HTR-8/SVneo (cell line): ENCODE data around the gene TMEM42.

ENCODE experiments used
- DNase-seq: peaks from one replicate; pipeline ENCODE4 v3.0.0; 2011; ENCODE audit warnings: low spot score, mixed read lengths; ENCODE audit not compliant: insufficient read length
- FAIRE-seq: peaks from 2 replicates; lab custom pipeline; 2011; peaks lifted over from hg19 to GRCh38; lab: Jason Lieb, UNC

TMEM42 gene

DNA sequence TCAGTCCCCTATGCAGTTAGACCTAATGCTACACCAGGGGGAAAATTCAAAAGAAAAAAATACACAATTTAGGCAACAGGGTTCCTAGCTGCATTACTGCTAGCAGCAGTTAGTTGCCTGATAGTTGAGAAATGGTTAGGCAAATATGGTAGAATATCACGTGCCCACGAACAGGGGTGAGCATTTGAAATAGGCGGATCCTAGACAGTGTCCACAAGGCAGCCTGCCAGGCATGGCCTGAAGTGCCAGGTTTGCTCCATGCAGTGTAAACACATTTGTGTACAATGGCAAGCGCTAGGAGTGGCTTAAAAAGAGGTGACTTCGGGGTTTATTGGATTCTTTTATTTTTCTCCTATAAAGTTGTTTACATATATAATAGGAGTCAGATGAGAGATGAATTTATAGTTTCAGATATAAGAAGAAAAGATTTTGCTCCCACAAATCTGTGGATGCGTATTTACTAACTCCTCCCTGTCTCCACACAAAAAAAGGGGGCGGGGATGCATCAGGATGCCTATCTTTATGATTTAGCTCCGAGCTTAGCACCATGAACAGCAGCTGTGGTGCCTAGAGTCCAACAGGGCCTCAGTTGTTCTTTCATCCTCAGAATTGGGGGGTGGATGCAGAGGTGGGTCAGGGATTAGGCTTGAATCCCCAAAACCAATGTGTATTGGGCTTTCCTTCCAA lies 8.8 kb downstream of the TMEM42 start:
- DNase-seq: no peak
- FAIRE-seq: no peak

DNA sequence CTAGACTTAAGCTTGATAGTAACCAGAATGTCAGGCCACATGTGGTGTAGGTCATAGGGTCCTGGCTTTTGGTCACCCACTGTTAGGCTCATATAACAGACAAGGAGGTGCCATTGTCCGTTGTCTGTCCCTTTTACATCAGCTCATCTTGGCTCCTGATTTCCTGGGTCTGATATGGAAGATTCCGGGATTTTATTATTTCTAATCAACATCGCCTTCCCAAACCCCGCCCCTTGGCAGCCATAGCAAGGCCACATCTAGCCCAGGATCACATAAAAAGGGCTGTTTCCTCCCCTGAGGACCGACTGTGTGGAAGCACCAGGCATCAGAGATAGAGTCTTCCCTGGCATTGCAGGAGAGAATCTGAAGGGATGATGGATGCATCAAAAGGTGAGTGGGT lies 12.6 kb downstream of the TMEM42 start, which contains the start of gene TGM4:
Gene TGM4 (plus strand): TSS at position 301 of the 400 bp plus-strand sequence. CDS start 71 bp downstream, at position 372.
- FAIRE-seq (no peak), DNase-seq (no peak)

DNA sequence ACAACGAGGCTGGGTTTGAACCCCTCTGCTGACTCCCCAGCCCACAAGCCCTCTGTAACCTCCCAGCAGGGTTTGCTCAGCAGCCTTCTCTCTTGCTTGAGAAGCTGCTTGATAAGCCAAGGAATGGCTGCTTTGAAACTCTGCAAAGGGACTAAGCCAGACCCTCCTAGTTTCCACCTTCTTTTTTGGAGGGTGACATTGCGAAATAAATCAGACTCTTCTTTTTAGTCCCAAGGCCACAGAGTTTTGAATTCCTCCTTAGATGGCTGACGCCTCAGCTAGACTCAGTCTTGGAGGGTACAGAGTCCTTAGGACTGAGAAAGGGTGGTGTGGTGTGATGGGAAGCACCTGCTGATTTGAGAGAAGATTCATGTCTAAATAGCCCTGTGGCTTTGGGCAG lies 13.9 kb downstream of the TMEM42 start:
- no peak for DNase-seq
- FAIRE-seq: no peak

DNA sequence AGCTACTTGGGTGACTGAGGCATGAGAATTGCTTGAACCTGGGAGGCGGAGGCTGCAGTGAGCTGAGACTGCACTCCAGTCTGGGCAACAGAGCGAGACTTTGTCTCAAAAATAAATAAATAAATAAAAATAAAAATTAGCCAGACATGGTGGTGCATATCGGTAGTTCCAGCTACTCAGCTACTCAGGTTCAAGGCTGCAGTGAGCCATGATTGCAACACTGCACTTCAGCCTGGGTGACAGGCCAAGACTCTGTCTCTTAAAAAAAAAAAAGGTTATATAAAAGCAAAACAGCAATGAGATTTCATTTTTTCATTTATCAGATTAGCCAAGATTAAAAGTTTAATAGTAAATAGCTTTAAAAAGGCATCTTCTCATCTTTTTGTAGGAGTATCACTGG lies 15.6 kb downstream of the TMEM42 start:
- FAIRE-seq: no peak
- no peak for DNase-seq

DNA sequence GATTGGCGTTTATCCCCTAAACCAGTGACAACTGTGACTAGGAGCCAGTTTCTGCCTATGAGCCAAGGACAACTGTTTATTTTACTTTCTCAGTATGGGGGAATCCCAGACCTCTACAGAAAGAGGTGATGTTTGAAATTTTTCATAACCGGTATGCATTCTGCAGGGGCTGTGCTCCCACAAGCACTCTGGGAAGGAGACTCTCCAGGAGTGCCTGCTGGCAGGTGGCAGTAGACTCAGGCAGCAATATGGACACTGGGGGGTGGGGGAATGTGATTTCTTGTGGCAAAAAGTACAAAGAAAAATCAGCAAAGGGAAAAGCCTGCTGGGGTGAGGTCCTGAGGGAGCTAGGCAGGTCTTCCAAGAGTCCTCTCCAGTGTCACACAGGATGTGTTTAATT lies 18.6 kb downstream of the TMEM42 start:
- DNase-seq: no peak
- no peak for FAIRE-seq

DNA sequence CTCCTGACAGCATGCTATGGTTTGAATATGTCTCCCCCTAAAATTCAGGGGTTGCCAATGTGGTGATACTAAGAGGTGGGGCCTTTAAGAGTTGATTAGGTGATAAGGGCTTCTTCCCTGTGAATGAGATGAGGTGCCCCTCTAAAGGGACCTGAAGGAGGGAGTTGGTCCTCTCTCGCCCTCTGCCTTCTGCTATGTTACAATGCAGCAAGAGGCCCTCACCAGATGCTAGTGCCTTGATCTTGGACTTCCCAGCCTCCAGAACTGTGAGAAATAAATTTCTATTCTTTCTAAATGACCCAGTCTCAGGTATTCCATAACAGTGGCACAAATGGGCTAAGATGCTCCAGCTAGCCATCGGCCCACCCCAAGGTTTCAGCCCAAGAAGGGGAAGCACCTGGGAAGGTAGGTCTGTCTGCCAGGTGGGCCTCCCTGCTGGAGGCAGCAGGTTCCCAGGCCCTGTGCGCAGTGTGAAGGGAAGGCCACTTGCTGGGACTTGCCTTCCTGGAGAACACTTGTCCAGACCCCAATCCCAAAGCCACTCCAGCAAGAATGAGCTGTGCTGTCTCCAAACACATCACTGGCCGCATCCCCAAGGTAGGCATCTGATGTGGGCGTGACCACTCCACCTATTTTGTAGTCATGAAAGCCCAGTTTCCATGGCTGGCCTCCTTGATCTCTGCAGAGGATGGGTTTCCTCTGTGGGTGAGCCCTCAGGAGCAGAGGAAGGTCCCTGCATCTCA lies 21.7 kb downstream of the TMEM42 start:
- no peak for FAIRE-seq
- no peak for DNase-seq

DNA sequence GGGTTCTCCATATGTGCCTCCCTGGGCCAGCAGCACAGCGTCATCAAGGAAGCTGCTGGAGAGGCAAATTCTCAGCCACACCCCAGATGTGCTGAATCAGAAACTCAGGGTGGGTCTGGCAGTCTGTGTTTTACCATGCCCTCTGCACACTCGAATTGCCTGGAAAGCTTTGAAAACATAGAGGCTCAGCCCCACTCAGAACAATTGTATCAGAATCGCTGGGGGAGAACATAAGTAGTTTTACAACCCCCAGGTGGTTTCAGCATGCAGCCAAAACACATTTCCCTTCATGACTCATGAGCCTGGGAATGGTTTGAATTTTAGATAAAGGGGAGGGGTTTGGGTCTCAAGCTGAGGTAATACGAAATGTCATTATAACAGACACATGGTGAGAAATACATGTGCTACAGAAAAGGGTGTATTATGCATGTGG lies 22.3 kb downstream of the TMEM42 start:
- peak; percentile 80 for FAIRE-seq
- peak; percentile 63 for DNase-seq

DNA sequence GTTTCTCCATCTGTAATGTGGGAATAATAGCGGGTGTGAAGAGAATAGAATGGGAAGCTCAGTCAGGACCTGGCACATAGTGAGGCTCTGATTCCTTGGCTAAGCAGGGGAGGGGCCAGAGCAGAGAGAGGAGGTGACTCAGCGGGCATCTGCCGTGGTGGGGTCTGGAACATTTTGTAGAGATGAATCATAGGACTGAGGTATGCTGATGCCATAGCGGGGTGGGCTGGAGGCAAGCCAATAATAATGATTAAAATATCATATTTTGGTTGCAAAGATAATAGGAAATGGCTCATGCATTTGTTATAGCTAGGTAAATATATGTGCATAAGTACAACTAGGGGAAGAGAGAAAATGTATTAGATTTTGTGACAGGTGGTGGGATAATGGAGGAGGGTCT lies 23.9 kb downstream of the TMEM42 start:
- DNase-seq (peak; percentile 85), FAIRE-seq (peak; percentile 92)

DNA sequence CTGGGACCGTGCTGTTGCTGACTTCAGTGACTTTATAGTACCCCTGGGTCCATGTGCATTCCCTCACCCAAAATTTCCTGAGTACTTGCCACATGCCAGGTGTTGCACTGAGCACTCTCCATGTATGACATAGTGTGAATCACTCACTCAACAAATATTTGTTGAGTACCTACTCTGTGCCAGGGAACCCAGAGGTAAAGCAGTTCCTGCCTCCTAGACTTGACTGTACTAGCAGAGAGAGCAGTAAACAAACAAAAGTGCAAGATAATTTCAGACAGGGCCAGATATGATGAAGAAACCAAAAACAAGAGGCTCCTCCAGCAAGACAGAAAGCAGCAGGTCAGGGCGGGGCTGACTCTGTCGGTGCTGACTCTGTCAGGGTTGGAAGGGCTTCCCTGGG lies 24.8 kb downstream of the TMEM42 start:
- no peak for DNase-seq

DNA sequence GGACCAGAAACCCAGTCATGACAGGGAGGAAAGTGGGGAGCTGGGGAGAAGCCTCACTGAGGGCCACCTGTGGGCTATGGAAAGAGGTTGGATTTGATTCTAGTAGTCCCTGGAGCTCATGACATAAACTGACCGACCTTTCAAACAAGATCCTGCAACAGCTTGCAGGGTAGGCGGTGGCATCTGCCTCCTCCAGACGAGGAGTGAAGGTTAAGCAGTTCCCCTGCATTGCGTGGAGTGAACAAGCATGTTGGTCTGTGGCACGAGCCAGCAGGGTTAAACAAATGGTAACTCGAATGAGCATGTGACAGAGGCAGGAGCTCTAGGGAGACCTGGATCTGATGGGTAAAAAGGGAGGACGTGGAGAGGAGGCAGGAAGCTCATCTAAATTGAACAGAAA lies 25.4 kb downstream of the TMEM42 start:
- DNase-seq (no peak), FAIRE-seq (no peak)

More for the DNA sequence above, 24.8 kb downstream of the TMEM42 start:
- no peak for FAIRE-seq

DNA sequence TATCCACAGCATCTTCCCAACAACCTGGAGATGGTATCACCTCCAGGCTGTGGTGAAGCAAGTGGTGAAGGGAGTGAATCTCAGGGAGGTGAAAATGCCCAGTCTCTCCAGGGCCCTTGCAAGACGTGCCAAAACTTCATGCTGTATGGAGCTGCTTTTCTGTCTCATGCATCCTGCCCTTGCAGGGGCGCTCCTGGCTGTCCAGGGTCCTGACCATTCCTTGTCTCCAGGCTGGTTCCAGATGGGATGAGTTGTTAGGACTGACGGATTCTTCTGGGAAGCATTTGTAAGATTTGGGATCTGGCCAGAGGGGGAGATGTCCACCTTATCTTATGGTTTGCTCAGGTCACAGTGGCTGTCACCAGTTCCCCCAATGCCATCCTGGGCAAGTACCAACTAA lies 28.5 kb downstream of the TMEM42 start:
- no peak for FAIRE-seq
- no peak for DNase-seq

DNA sequence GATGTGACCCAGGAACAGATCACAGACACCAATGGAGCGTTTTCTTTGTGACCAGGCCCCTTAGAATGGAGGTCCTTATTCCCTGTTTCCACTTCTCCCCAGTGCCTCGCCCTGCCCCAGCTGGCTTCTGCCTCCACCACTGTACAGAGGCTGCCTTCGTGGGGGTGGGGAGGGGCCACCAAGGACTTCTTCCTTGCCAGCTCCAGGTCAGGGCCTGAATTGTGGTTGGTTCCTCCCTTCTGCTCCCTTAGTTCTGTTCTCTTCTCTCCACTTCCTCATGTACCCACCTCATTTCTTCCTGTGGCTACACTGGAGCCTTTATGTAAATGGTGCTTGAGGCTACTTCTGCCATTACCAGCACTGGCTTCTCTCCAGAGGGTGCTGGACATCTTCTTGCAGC lies 29.1 kb downstream of the TMEM42 start:
- no peak for FAIRE-seq
- no peak for DNase-seq

DNA sequence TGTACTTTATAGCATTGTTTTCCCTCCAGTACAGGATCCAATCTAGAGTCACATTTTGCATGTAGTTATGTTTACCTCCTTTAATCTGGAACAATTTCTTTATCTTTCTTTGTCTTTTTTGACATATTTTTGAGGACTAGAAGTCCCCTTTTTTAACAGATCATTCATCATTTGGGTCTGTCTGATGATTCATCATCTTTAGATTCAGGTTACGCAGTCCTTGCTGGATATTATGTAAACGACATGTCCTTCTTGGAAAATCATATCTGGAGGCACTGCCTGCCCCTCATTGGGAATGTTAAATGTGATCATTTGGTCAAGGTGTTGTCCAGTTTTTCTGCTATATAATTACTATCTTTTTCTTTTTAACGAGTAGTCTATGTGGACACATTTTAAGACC lies 31.0 kb downstream of the TMEM42 start:
- DNase-seq (peak; percentile 41), FAIRE-seq (no peak)

DNA sequence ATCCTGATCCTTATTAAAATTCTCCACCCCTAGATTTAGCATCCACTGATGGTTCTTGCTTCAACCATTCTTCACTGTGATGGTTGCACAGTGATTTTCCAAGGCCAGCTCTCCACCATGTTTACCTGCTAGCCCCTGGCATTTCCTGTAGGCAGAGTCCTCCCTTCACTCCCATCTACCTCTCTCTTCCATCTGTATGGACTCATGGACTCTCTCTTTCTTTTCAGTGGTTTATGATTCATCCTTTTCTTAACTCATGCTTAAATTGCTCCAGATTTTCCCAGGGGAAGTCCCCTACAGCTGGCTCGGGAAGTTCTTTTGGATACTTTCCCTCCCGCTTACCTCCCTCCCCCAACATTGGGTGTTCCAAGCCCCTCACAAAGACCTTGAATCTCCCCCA lies 31.4 kb downstream of the TMEM42 start:
- FAIRE-seq: no peak
- peak; percentile 36 for DNase-seq

DNA sequence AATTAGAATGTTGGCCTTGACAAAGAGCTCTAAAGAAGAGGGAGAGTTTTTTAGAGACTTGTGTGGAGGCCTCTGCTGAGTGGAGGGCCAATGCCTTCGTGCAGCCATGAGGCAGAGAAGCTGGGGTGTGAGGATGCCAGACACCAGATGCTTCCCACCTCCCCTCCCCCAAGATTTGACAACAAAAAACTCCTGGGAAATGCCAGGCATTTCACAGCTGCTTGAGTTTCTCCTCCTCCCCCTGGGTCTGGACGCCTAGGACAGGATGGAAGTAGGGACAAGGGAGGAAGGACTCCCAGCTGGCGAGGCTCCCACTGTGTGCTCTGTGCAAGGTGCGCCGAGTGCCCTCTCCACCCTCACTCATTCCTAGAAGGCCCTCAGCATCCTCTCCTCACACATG lies 32.8 kb downstream of the TMEM42 start:
- FAIRE-seq (no peak), DNase-seq (no peak)

DNA sequence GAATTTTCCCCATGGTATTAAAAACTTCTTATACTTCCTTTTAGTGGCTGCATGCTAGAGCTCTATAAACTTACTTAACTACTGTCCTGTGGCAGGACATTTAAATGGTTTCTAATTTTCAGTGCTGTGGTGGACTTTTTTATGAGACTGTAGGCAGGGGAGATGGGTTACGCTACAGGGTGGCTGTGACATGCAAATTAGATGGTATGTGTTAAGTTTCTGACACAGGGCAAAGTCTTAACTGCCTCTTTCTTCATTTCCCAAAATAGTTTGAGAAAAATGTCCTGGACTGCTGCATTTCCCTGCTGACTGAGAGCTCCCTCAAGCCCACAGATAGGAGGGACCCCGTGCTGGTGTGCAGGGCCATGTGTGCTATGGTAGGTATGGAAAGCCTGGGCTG lies 34.7 kb downstream of the TMEM42 start:
- FAIRE-seq: no peak
- DNase-seq: no peak

DNA sequence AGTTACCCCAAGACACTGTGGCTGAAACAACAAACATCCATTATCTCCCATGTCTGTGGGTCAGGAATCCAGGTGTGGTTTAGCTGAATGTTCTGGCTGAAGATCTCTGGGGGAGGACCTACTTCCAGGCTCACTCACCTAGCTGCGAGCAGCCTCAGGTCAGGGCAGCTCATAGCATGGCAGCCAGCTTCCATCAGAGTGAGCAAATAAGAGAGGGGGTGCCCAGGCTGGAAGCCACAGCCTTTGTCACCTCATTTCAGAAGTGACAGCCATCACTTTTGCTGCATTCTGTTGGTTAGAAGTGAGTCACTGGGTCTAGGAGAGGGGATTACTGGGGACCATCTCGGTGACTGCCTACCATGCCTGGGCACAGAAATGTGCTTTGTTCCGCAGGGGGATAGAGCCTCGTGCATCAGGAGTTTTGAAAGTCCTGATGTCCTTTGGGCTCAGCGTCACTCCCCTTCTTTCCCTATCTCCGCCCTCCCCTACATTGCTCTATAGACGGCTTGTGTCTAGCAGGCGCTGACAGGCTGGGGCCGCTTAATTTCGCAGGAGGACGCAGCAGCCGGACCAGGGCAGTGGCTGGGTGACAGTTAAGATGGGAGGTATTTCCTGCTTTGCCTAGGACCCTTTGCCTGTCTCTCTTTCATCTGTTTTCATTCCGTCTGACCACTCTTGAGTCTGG lies 38.1 kb downstream of the TMEM42 start:
- FAIRE-seq (no peak), DNase-seq (no peak)

DNA sequence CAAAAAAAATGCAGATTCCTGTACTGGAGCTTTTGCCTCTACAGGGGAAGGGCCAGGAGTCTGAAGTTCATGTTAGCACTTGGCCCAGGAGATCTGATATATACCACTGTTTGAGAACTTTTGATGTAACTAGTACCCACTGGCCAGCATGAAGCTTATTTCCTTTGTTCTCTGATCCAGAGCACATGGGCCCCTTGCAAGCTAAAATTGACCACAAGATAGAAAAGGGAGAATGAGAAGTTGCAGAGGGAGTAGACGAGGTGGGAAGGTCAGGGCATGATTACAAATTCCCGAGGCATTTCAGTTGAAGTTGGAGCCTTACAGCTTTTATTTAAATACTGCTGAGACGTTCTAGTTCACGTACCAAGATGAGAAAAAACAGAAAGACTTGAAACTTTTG lies 40.9 kb downstream of the TMEM42 start:
- DNase-seq (no peak), FAIRE-seq (no peak)

DNA sequence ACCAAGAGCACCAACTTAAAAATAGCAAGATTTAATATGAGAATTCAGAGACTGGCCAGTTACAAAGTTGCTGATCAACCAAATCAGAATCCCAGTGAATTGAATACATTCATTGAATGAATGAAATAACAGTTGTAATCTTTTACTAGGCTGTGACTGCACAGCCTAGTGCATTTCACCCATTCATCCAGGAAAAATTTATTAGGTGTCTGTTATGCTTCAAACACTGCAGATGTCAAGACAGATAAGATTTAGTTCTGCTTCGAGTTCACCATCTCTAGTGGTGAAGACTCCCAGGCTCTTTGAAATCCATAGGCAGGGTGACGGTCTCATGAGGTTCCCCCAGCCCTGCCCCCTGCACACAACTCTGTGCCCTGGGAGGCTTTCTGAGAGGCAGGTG lies 41.6 kb downstream of the TMEM42 start:
- no peak for DNase-seq
- no peak for FAIRE-seq

DNA sequence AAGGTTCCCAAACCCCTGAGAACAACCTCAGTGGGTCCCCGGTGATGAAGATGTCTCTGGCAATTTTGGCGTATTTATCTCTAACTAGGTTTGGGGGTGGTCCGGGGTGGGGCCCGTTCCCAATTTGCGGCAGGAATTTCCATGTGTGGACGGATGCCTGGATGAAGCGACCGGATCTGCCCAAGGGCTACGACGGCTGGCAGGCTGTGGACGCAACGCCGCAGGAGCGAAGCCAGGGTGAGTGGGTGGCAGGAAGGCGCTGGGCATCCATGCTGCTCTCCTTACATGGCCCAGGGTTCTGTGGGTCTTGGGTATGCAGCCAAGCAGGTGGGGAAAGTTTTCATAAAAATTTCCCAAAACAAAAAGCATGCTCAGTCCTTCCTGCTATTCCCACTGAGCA lies 42.0 kb downstream of the TMEM42 start:
- DNase-seq (no peak), FAIRE-seq (no peak)

DNA sequence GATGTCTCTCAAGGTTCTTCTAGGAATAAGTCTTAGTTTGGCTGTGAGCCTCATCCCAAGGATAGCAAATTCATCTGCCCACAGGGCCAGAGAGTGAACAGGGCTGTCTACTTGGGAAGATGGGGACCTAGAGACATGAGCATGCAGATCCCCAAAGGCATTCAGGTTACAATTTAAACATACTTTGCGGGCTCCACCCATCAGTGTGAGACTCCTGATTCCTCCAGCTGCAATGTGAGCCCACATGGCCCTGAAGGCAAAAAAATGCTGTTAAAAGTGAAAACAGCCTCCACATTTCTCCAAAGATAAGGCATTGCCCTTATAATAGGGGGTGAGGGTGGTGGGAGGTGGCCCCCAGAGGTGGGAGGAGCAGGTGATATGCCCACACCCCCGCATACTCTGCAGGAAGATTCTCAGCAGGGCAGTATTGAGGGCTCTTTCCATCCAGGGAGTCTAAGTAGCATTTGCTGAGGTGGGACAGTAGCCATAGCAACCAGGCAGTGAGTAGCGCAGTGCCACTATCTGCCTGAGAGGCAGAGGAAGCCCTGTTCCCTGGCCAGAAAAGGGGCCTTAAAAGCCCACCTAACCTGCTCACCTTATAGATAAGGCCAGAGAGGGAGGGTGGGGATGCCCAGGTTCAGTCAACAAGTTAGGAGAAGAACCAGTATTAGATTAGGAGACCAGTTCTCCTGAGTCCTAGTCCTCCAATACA lies 43.9 kb downstream of the TMEM42 start:
- FAIRE-seq (no peak), DNase-seq (no peak)
